Spleen (tissue), 11 donors: ENCODE measurements around the gene CWC22. TPM values are rescaled to one million over a fixed set of nuclear protein-coding genes. Genes with fewer than 3 reads are reported as not detected.

Source experiments
- DNase-seq: peaks from one replicate; pipeline ENCODE4 v3.0.0-alpha.2; 2020
- H3K27ac ChIP-seq, 8 donors: fragments of 200-600 bp; sonication (generic) in 7 of 8; 1 replicate in 4 of 8; 2 replicates in 4 of 8; pipeline versions ENCODE4 v1.5.0 to v1.8.0; 2016 to 2021; ENCODE audit warnings: inconsistent platforms in 4 of 8, mild to moderate bottlenecking in 4 of 8, moderate library complexity in 1 of 8
- H3K27me3 ChIP-seq, 7 donors: fragments of 200-600 bp; sonication (generic) in 6 of 7; replicated peaks in 1 of 7; 1 replicate in 4 of 7; 2 replicates in 3 of 7; pipeline versions ENCODE4 v1.5.0 to v1.8.0; 2016 to 2021; ENCODE audit warnings: inconsistent platforms in 3 of 7, mild to moderate bottlenecking in 1 of 7
- H3K36me3 ChIP-seq, 6 donors: fragments of 200-600 bp; sonication (generic) in 5 of 6; 1 replicate in 4 of 6; 2 replicates in 2 of 6; pipeline versions ENCODE4 v1.5.0 to v1.8.0; 2016 to 2021; ENCODE audit warnings: inconsistent platforms in 2 of 6
- H3K4me1 ChIP-seq, 6 donors: fragments of 200-600 bp; sonication (generic) in 5 of 6; 1 replicate in 3 of 6; 2 replicates in 3 of 6; pipeline versions ENCODE4 v1.5.0 to v1.8.0; 2016 to 2021; ENCODE audit warnings: inconsistent platforms in 3 of 6
- H3K4me3 ChIP-seq, 8 donors: fragments of 200-600 bp; sonication (generic) in 7 of 8; 1 replicate in 4 of 8; 2 replicates in 4 of 8; pipeline versions ENCODE4 v1.5.0 to v1.8.0; 2016 to 2021; ENCODE audit warnings: inconsistent platforms in 4 of 8, mild to moderate bottlenecking in 4 of 8, moderate library complexity in 2 of 8
- H3K9me3 ChIP-seq, 8 donors: fragments of 200-600 bp; sonication (generic) in 7 of 8; 1 replicate in 4 of 8; 2 replicates in 4 of 8; pipeline versions ENCODE4 v1.5.0 to v1.8.0; 2016 to 2021; ENCODE audit warnings: inconsistent platforms in 4 of 8
- CTCF ChIP-seq, 11 experiments: fragments of 200-600 bp in 7 of 11; fragments of 450-650 bp in 4 of 11; sonication (generic) in 4 of 11; IDR thresholded peaks in 8 of 11; conservative IDR thresholded peaks in 3 of 11; 1 replicate in 7 of 11; 2 replicates in 4 of 11; pipeline versions ENCODE4 v1.4.0 to v1.8.0; 2016 to 2021; ENCODE audit warnings: antibody characterized with exemption in 11 of 11, inconsistent platforms in 4 of 11, mild to moderate bottlenecking in 1 of 11
- POLR2A ChIP-seq, 3 donors: fragments of 450-650 bp; IDR thresholded peaks; one replicate each; pipeline ENCODE4 v1.5.1; 2017; ENCODE audit warnings: antibody characterized with exemption in 3 of 3, mild to moderate bottlenecking in 1 of 3
- POLR2AphosphoS5 ChIP-seq, 3 donors: sonication (generic); formaldehyde crosslinking; IDR thresholded peaks; one replicate each; pipeline ENCODE4 v1.5.1; 2017; ENCODE audit warnings: antibody characterized with exemption in 3 of 3
- WGBS, 5 donors: extraction: QIAGEN DNeasy Blood & Tissue Kit in 3 of 5; methylation state at CpG; one replicate each; pipeline versions ENCODE4 v1.1.5 to v1.1.7; 2013 to 2018; 5-methylcytosine and 5-hydroxymethylcytosine counted together
- intact Hi-C: fragments of 100-400 bp; cut with DNase I; formaldehyde crosslinking; loops from one replicate; pipeline ENCODE4 v1.15.0; 2023; ENCODE audit warnings: low total_unique reads
- polyA plus RNA-seq, 3 donors: library from polyadenylated mRNA; stranded (reverse); fragments of 200-250 nt; gene quantifications; one replicate each; pipeline ENCODE4 v1.2.1, GENCODE V29; 2013
- total RNA-seq, 7 donors: library from RNA; depleted of rRNA in 3 of 7; stranded (reverse); fragments of >200 nt in 3 of 7; fragmentation: NEBNext Ultra II Directional in 4 of 7; extraction: Animal tissue kit (Norgen Biotek cat#: 25700) in 4 of 7; gene quantifications; one replicate each; pipeline versions ENCODE4 v1.1.0 to v1.2.1, GENCODE V29; 2016 to 2021
- donor health status: healthy with polysubstance abuse.
- donor health status: DM: no; HTN: no; CAD: no; lungs with moderate emphysema.
- donor health status: DM: no; HTN: no; CAD: no.
- donor health status: Bipolar disorder and iron deficiency.
- donor health status: healthy.
- donor health status: DM: no; HTN: no; CAD: no.
- donor health status: DM: yes; HTN: yes; CAD: no.

CWC22 gene
- total and polyA plus RNA-seq, 10 donors = 9.6 to 31.7 (median 21.5) TPM

- Histone ChIP-seq H3K4me1 (no peaks in the 10 kb centered on the region), H3K4me3 (no peak overlapping the region), H3K27me3 (peaks cover 0 to 6% (median 0%) of the 10 kb centered on the region in 7 donors), H3K27ac (no peak overlapping the region), H3K9me3 (no peaks in the 10 kb centered on the region), H3K36me3 (no peaks in the 10 kb centered on the region)
- TF ChIP-seq POLR2AphosphoS5 (IDR thresholded peaks at IDR 0.05) = no peak
- TF ChIP-seq CTCF (IDR thresholded peaks at IDR 0.05 in 8 of 11, conservative IDR thresholded peaks at IDR 0.05 in 3 of 11) = no peak
- no peak for TF ChIP-seq POLR2A (IDR thresholded peaks at IDR 0.05)
- intact Hi-C loops = no loop called here
- 79 to 91% (median 86%) methylated on average over 1 of the region's 1 CpG for WGBS, 5 donors
- no peak for DNase-seq
These were observed 41.2 kb upstream of the CWC22 start for GRCh38 chr2:180048251-180048650.

- Histone ChIP-seq H3K36me3 (no peaks in the 10 kb centered on the region), H3K27me3 (peaks cover 0 to 6% (median 0%) of the 10 kb centered on the region in 7 donors), H3K4me1 (no peaks in the 10 kb centered on the region), H3K9me3 (no peaks in the 10 kb centered on the region), H3K4me3 (no peak overlapping the region), H3K27ac (no peak overlapping the region)
- TF ChIP-seq CTCF (IDR thresholded peaks at IDR 0.05 in 8 of 11, conservative IDR thresholded peaks at IDR 0.05 in 3 of 11) (no peak), POLR2AphosphoS5 (IDR thresholded peaks at IDR 0.05) (no peak), POLR2A (IDR thresholded peaks at IDR 0.05) (no peak)
- no peak for DNase-seq
- intact Hi-C loops = no loop called here
These were observed 39.7 kb upstream of the CWC22 start for GRCh38 chr2:180046776-180047175.

- 70 to 89% (median 85%) methylated on average over 1 of the region's 1 CpG for WGBS, 5 donors
These were observed 39.1 kb upstream of the CWC22 start for GRCh38 chr2:180046202-180046601.

More at GRCh38 chr2:180046202-180046601, 39.1 kb upstream of the CWC22 start:
- no peaks in the 10 kb centered on the region for H3K4me1 ChIP-seq
- H3K36me3 ChIP-seq = no peaks in the 10 kb centered on the region
- no peak for DNase-seq
- peaks cover 0 to 6% (median 0%) of the 10 kb centered on the region in 7 donors for H3K27me3 ChIP-seq
- no peak overlapping the region for H3K27ac ChIP-seq
- TF ChIP-seq POLR2A (IDR thresholded peaks at IDR 0.05) (no peak), CTCF (IDR thresholded peaks at IDR 0.05 in 8 of 11, conservative IDR thresholded peaks at IDR 0.05 in 3 of 11) (no peak), POLR2AphosphoS5 (IDR thresholded peaks at IDR 0.05) (no peak)
- H3K4me3 ChIP-seq = no peak overlapping the region
- H3K9me3 ChIP-seq = no peaks in the 10 kb centered on the region
- intact Hi-C loops = no loop called here
